OCI-LY1 (cell line): Measurements from ENCODE around the gene CRAT.

Experiments used
- EZH2 ChIP-seq: fragments of 200-600 bp; sonication (generic), shearing (Covaris generic); IDR thresholded peaks from 2 replicates; pipeline ENCODE4 v1.8.0; 2017; ENCODE audit warnings: borderline replicate concordance, mixed run types, mild to moderate bottlenecking, antibody characterized with exemption, low read length, moderate library complexity, mixed read lengths
- TF ChIP-seq, protein P1 (sequence below): fragments of 200-600 bp; sonication (generic), shearing (Covaris generic); IDR thresholded peaks from 2 replicates; pipeline ENCODE4 v1.5.1; 2017; ENCODE audit warnings: mild to moderate bottlenecking, antibody characterized with exemption, low read length, moderate library complexity, mixed read lengths

DNA sequence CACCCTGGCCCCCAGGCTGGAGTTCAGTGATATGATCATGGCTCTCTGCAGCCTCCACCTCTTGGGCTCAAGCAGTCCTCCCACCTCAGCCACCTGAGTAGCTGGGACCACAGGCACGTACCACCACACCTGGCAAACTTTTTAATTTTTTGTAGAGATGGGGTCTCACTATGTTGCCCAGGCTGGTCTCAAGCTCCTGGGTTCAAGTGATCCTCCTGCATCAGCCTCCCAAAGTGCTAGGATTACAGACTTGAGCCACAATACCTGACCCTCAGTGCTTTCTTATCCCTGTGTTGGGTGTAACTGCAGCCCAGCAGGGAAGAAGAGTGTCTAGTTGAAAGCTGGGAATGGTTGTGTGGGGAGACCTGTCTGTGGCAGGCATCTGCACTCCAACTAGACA, 11.5 kb upstream of the CRAT start:
- TF ChIP-seq, protein P1, sequence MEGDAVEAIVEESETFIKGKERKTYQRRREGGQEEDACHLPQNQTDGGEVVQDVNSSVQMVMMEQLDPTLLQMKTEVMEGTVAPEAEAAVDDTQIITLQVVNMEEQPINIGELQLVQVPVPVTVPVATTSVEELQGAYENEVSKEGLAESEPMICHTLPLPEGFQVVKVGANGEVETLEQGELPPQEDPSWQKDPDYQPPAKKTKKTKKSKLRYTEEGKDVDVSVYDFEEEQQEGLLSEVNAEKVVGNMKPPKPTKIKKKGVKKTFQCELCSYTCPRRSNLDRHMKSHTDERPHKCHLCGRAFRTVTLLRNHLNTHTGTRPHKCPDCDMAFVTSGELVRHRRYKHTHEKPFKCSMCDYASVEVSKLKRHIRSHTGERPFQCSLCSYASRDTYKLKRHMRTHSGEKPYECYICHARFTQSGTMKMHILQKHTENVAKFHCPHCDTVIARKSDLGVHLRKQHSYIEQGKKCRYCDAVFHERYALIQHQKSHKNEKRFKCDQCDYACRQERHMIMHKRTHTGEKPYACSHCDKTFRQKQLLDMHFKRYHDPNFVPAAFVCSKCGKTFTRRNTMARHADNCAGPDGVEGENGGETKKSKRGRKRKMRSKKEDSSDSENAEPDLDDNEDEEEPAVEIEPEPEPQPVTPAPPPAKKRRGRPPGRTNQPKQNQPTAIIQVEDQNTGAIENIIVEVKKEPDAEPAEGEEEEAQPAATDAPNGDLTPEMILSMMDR = no peak
- no peak for TF ChIP-seq EZH2
